T-helper 1 cell treated with Interleukin-12 subunit alpha and Interleukin-12 subunit beta and Interleukin-4 antibody, amounts not matched to agents 30 μg/mL and 1 μg/mL, for 36 hours (primary cell): ENCODE results near the gene MOV10L1.

Source experiments
- H3K27ac Mint-ChIP-seq: one replicate; pipeline ENCODE4 v1.8.0; 2021; ENCODE audit warnings: mild to moderate bottlenecking, mixed read lengths
- H3K27me3 Mint-ChIP-seq: one replicate; pipeline ENCODE4 v1.8.0; 2021; ENCODE audit warnings: low read depth, mixed read lengths
- H3K36me3 Mint-ChIP-seq: one replicate; pipeline ENCODE4 v1.8.0; 2021; ENCODE audit warnings: low read depth, mixed read lengths
- H3K4me1 Mint-ChIP-seq: one replicate; pipeline ENCODE4 v1.8.0; 2021; ENCODE audit warnings: low read depth, mixed read lengths
- H3K4me3 Mint-ChIP-seq: one replicate; pipeline ENCODE4 v1.8.0; 2021; ENCODE audit warnings: mild to moderate bottlenecking, moderate library complexity, mixed read lengths
- H3K9me3 Mint-ChIP-seq: one replicate; pipeline ENCODE4 v1.8.0; 2021; ENCODE audit warnings: mixed read lengths

MOV10L1 gene

GRCh38 chr22:50089682-50090411, at the start of gene MOV10L1:
MOV10L1 (plus strand) TSS chr22:50090006; CDS start chr22:50090089, 83 bp downstream.
- peaks cover 12% of the 10 kb centered on the region for H3K36me3 Mint-ChIP-seq
- peaks cover 6% of the 10 kb centered on the region for H3K4me1 Mint-ChIP-seq
- H3K27ac Mint-ChIP-seq: no peak within 1 kb of the TSS
- no peak within 1 kb of the TSS for H3K4me3 Mint-ChIP-seq
- peaks cover 24% of the 10 kb centered on the region for H3K27me3 Mint-ChIP-seq
- peaks cover 5% of the 10 kb centered on the region for H3K9me3 Mint-ChIP-seq

DNA sequence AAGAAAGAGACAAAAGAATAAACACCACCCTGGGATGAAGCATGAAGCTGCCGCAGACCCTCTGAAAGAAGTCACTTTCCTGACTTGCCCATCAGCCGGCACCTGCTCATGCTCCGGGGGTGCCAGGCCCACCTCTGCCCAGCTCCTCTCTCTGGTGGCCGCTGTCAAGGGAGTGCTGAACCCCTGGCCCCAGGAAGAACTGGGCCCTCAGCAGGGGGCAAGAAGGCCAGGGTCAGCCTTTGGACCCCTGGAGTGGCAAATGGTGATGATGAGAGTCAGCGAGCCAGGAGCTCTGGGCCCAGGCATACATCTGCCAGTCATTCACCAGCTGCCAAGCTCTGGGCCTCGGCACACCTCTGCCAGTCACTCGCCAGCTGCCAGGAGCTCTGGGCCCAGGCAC, 49.1 kb upstream of the MOV10L1 start:
- Mint-ChIP-seq H3K9me3 (no peaks in the 10 kb centered on the region), H3K4me1 (no peaks in the 10 kb centered on the region), H3K27ac (no peak overlapping the region), H3K36me3 (no peaks in the 10 kb centered on the region), H3K4me3 (no peak overlapping the region), H3K27me3 (peaks cover 32% of the 10 kb centered on the region)

DNA sequence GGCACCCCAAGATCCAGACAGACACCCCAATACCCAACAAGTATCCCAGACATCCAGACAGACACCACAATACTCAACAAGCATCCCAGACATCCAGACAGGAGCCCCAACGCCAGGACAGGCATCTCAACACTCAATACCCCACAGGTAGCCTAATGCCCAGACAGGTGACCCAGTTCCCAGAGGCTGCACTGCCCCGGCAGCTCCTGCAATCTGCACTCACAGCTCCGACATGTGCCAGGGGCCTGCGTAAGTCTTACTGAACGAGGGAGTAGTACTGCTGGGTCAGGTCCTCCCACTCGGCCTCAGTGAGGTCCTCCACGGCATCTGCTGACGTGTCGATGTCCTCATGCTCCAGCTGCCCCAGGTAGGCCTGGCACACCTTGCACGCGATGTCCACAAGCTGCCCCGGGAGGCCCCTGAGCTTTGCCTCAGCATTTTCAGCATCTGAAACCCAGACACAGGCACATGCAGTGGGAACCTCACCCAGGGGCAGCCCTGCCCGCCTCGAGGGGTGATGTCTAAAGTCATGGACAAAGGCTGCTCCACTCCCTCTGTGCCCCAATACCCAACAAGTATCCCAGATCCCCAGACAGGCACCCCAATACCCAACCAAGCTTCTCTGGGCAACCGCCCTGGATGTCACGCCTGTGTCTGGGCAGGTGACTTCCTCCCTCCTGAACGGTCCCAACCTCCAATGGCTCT, 48.3 kb upstream of the MOV10L1 start:
- no peak overlapping the region for H3K4me3 Mint-ChIP-seq
- no peaks in the 10 kb centered on the region for H3K9me3 Mint-ChIP-seq
- no peaks in the 10 kb centered on the region for H3K36me3 Mint-ChIP-seq
- H3K27ac Mint-ChIP-seq: no peak overlapping the region
- peaks cover 32% of the 10 kb centered on the region for H3K27me3 Mint-ChIP-seq
- no peaks in the 10 kb centered on the region for H3K4me1 Mint-ChIP-seq

DNA sequence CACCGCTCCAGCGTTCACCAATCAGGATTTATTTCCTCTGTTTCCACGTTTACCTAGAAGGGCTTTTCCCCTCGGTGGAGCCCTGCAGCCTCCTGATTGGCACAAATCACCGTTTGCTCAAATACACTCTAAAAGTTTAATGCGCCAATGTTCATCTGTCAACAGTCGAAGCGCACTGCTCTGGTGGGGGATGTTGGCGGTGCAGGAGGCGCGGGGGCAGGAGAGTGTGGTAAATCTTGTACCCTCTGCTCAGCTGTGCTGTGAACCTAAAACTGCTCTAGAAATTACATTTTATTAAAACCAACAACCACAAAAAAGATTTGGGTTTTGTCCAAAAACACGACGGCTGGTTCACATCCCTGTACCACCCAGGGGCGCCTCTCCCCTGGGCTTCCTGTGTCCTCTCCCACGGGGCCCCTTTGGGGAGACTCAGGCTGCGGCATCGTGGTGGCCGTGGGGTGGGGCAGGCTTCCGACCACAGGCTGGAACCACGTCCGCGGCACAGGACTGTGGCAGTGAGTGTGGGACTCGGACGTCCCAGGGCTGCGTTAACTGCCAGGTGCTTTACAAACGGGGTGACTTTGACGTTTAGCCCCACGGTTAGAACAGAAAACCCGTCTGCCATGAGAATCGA, 45.2 kb upstream of the MOV10L1 start:
- Mint-ChIP-seq H3K36me3 (no peaks in the 10 kb centered on the region), H3K4me3 (no peak overlapping the region), H3K4me1 (no peaks in the 10 kb centered on the region), H3K27ac (no peak overlapping the region), H3K27me3 (peaks cover 23% of the 10 kb centered on the region), H3K9me3 (no peaks in the 10 kb centered on the region)

DNA sequence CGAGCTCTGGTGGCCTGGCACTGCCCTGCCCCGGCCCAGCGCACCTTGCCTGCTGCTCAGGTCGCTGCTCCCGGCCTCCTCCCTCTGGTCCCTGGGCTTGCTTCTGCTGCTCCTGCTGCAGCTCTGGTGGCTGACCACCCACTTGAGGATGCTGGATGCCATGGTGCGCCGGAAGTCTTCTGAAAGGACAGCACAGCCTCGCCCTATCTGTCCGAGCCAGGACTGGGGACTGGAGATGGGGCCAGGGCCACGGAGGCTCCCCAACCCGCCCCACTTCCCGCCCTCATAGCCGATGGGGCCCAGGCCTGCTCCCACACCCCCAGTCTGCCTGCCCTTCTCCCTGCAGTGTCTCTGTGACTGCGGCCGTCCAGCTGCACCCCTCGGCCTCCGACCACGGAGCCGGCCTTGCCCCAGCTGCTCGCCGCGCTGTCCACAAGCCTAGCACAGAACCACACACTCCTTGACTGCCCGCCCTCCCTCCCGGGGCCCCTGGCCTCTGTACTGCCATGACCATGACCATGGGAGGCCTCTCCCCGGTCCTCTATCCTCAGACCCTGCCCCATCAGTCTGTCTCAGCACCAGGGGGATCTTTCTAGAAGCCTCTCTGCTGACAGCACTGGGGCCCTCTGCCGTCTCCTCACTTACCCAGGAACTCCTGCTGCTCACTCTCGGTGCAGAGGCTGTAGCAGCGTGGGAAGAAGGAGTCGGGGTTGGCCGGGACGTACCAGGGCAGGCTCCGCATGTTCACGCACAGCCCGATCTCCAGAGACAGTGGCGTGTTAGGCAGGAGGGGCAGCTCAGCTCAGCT, 44.4 kb upstream of the MOV10L1 start:
- no peak overlapping the region for H3K27ac Mint-ChIP-seq
- H3K9me3 Mint-ChIP-seq: no peaks in the 10 kb centered on the region
- no peaks in the 10 kb centered on the region for H3K36me3 Mint-ChIP-seq
- peaks cover 23% of the 10 kb centered on the region for H3K27me3 Mint-ChIP-seq
- H3K4me3 Mint-ChIP-seq: no peak overlapping the region
- H3K4me1 Mint-ChIP-seq: no peaks in the 10 kb centered on the region

DNA sequence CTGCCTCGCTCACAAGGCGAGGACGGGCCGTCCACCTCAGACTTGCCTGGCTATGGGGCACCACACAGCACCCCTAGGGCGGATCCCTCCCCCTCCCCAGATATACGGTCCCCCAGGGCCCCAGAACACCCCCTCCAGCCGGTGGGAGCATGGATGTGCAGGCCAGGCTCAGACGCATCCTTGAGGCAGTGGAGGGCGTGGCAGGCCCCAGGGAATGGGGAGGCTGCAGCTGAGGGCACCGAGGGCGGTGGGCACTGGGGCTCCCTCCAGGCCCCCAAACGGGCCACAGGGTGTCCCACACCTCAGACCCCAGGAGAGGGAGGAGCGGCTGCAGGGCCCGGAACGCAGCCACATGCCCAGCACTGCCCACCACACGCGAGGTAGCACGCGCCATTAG, 43.8 kb upstream of the MOV10L1 start:
- Mint-ChIP-seq H3K27me3 (peaks cover 24% of the 10 kb centered on the region), H3K9me3 (no peaks in the 10 kb centered on the region), H3K4me1 (no peaks in the 10 kb centered on the region), H3K36me3 (no peaks in the 10 kb centered on the region), H3K4me3 (no peak overlapping the region), H3K27ac (no peak overlapping the region)

DNA sequence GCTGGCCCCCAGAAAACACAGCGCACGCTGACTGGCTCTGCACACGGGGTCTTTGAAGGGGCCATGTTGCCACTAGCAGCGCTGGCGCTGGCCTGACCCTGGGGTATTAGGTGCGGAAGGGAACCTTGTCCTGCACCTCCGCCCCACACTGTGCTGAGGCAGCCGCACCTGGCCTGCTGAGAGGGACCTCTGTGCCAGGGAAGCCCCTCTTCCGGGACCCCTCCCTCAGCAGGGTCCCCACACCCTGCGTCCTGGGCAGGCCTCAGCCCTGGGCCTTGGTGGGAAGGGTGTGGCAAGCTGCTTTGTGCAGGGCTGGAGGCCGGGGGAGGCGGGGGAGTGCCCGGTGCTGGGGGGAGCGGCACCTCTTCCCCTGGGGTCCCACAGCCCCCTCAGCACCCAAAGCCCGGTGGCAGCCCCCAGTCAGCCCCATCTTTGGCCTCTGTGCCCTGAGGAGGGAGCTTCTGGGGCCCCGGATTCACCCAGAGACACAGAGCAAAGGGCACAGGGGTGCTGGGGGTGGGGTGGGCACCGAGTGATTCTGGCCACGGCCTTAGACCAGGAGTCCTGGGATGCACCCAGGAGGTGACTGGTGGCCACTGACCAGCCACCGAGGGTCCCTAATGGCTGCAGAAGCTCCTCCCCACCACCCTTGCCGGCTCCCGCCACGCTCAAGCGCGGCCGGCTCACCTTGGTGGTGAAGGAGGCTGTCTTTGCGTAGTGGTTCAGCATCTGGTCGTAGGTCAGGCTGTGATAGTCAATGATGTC, 43.1 kb upstream of the MOV10L1 start:
- Mint-ChIP-seq H3K4me1 (no peaks in the 10 kb centered on the region), H3K9me3 (no peaks in the 10 kb centered on the region)

GRCh38 chr22:50047346-50047745, 42.5 kb upstream of the MOV10L1 start:
- Mint-ChIP-seq H3K27me3 (peaks cover 29% of the 10 kb centered on the region), H3K4me3 (no peak overlapping the region), H3K4me1 (no peaks in the 10 kb centered on the region), H3K36me3 (no peaks in the 10 kb centered on the region), H3K9me3 (peaks cover 3% of the 10 kb centered on the region), H3K27ac (no peak overlapping the region)

More for the DNA sequence above, 43.1 kb upstream of the MOV10L1 start:
- Mint-ChIP-seq H3K27ac (no peak overlapping the region), H3K4me3 (no peak overlapping the region), H3K27me3 (peaks cover 30% of the 10 kb centered on the region), H3K36me3 (no peaks in the 10 kb centered on the region)

- Mint-ChIP-seq H3K4me1 (no peaks in the 10 kb centered on the region), H3K4me3 (no peak overlapping the region), H3K27me3 (peaks cover 22% of the 10 kb centered on the region), H3K36me3 (no peaks in the 10 kb centered on the region), H3K9me3 (peaks cover 9% of the 10 kb centered on the region), H3K27ac (no peak overlapping the region)
Observed at GRCh38 chr22:50048061-50048765, 41.6 kb upstream of the MOV10L1 start.

GRCh38 chr22:50048836-50049235, 41.0 kb upstream of the MOV10L1 start:
- H3K9me3 Mint-ChIP-seq: peaks cover 15% of the 10 kb centered on the region
- no peaks in the 10 kb centered on the region for H3K4me1 Mint-ChIP-seq
- H3K4me3 Mint-ChIP-seq: no peak overlapping the region
- H3K27ac Mint-ChIP-seq: no peak overlapping the region
- peaks cover 16% of the 10 kb centered on the region for H3K27me3 Mint-ChIP-seq
- no peaks in the 10 kb centered on the region for H3K36me3 Mint-ChIP-seq

DNA sequence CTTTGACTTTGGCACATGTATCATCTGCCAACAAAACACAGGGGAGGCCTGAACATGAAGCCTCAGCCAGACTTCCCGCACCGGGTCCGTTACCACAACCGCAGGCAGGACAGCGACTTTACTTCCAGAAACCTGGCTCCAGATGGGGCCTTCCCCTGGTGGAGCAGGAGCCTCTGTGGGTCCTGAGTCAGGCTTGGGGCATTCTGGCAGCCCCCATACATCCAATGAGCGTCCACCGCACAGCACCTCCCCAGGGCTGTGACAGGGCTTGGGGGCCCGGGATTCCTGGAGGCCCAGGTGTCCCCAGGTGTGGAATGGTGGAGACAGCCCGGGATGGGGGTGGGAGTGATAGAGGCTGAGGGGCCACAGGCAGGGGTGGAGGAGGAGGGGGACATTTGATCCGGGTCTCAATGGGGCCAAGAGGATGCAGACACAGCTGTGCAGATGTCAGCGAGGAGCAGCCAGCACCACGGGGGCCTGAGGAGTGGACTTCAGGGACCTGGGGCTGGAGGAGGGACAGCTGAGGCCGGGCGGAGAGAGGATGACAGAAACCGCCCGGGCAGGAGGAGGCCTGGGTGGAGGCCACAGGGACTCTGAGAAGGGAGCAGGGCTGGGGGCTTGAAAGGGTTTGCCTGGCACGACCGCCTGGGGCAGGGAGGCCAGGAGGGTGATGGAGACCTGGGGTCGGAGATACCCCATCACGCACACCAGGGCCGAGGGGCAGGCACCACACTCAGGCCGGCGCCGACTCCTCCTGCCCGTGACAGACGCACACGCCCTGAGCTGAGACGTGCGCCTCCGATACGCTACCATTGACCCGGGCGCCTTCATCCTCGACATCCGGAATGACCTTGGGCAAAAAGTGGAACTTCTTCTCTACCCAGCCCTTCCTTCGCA, 40.3 kb upstream of the MOV10L1 start:
- no peak overlapping the region for H3K4me3 Mint-ChIP-seq
- no peaks in the 10 kb centered on the region for H3K36me3 Mint-ChIP-seq
- no peak overlapping the region for H3K27ac Mint-ChIP-seq
- peaks cover 11% of the 10 kb centered on the region for H3K27me3 Mint-ChIP-seq
- peaks cover 18% of the 10 kb centered on the region for H3K9me3 Mint-ChIP-seq
- H3K4me1 Mint-ChIP-seq: no peaks in the 10 kb centered on the region

- no peak overlapping the region for H3K4me3 Mint-ChIP-seq
- H3K4me1 Mint-ChIP-seq: no peaks in the 10 kb centered on the region
- no peaks in the 10 kb centered on the region for H3K36me3 Mint-ChIP-seq
- H3K27me3 Mint-ChIP-seq: peaks cover 25% of the 10 kb centered on the region
- H3K27ac Mint-ChIP-seq: no peak overlapping the region
- H3K9me3 Mint-ChIP-seq: peaks cover 18% of the 10 kb centered on the region
Observed at GRCh38 chr22:50051930-50052329, 37.9 kb upstream of the MOV10L1 start.

DNA sequence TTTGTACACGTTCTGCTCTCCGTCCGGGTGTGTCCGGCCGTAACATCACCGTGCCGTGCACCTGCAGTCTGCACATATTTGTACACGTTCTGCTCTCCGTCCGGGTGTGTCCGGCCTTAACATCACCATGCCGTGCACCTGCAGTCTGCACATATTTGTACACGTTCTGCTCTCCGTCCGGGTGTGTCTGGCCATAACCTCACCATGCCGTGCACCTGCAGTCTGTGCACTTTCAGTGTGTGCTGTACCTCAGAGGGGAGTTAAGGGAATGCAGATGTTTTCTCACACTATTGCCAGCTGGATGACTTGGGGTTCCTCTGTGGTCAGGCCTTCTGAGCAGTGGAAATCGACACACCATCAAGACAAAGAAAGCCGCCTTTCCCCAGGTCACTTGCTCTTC, 35.9 kb upstream of the MOV10L1 start:
- Mint-ChIP-seq H3K36me3 (no peaks in the 10 kb centered on the region), H3K4me3 (no peak overlapping the region), H3K4me1 (no peaks in the 10 kb centered on the region), H3K27me3 (peaks cover 32% of the 10 kb centered on the region), H3K27ac (no peak overlapping the region), H3K9me3 (peaks cover 18% of the 10 kb centered on the region)
